H1 (cell line): ENCODE measurements around the gene PALD1. TPM values are rescaled to one million over a fixed set of nuclear protein-coding genes. Genes with fewer than 3 reads are reported as not detected.
A peak's percentile ranks its signal among the peaks of the same experiment; 100 is the strongest.

Source experiments
- CTCF ChIA-PET: fragments of 300-600 bp; sonication (Branson Sonifier 250); formaldehyde crosslinking; loops from one replicate; lab custom pipeline; 2021; ENCODE audit not compliant: partially characterized antibody; lab: Charles Lee
- POLR2A ChIA-PET: fragments of 300-600 bp; sonication (Branson Sonifier 250); formaldehyde crosslinking; loops from one replicate; lab custom pipeline; 2021; ENCODE audit warnings: inconsistent platforms; ENCODE audit not compliant: partially characterized antibody; lab: Charles Lee
- DNase-seq, 2 experiments: peaks; one replicate each; pipeline versions ENCODE4 v3.0.0 to v3.0.0-alpha.2; 2010 to 2022; ENCODE audit warnings: low spot score in 2 of 2, low read depth in 1 of 2, mixed read lengths in 1 of 2
- FAIRE-seq: peaks from 2 replicates; lab custom pipeline; 2011; peaks lifted over from hg19 to GRCh38; lab: Jason Lieb, UNC
- H2AFZ ChIP-seq: 2 replicates; pipeline ENCODE4 v1.8.1; 2012; ENCODE audit warnings: low read length, inconsistent platforms
- H2AK5ac ChIP-seq: 2 replicates; pipeline ENCODE4 v1.6.1; 2013; ENCODE audit warnings: low read depth, low read length
- H2BK120ac ChIP-seq: replicated peaks from 2 replicates; pipeline ENCODE3; 2013; ENCODE audit warnings: low read depth, low read length, inconsistent platforms
- H2BK12ac ChIP-seq: 2 replicates; pipeline ENCODE4 v1.6.1; 2013; ENCODE audit warnings: low read depth, low read length
- H2BK15ac ChIP-seq: 2 replicates; pipeline ENCODE4 v1.6.1; 2013; ENCODE audit warnings: low read length
- H2BK20ac ChIP-seq: 2 replicates; pipeline ENCODE4 v1.6.1; 2013; ENCODE audit warnings: low read length
- H2BK5ac ChIP-seq: 2 replicates; pipeline ENCODE4 v1.6.1; 2013; ENCODE audit warnings: low read depth, low read length
- H3K14ac ChIP-seq: 2 replicates; pipeline ENCODE4 v1.6.1; 2013; ENCODE audit warnings: inconsistent platforms; ENCODE audit not compliant: insufficient read length
- H3K18ac ChIP-seq: 2 replicates; pipeline ENCODE4 v1.6.1; 2013; ENCODE audit warnings: low read length; ENCODE audit errors: extremely low read depth
- H3K23ac ChIP-seq: 2 replicates; pipeline ENCODE4 v1.6.1; 2013; ENCODE audit warnings: inconsistent platforms; ENCODE audit not compliant: insufficient read length
- H3K23me2 ChIP-seq: 2 replicates; pipeline ENCODE4 v1.6.1; 2013; ENCODE audit warnings: low read depth, low read length
- H3K27ac ChIP-seq: 2 replicates; pipeline ENCODE4 v1.6.1; 2011; ENCODE audit warnings: low read depth, low read length, inconsistent platforms
- H3K27me3 ChIP-seq, 4 experiments: replicated peaks in 1 of 4; 1 replicate in 1 of 4; 2 replicates in 3 of 4; pipeline versions ENCODE4 v1.6.1 to v1.8.1; 2011 to 2013; ENCODE audit warnings: low read length in 3 of 4, mild to moderate bottlenecking in 3 of 4, inconsistent platforms in 2 of 4, mixed read lengths in 2 of 4, moderate library complexity in 1 of 4; ENCODE audit not compliant: control insufficient read depth in 3 of 4, insufficient read depth in 3 of 4; ENCODE audit errors: extremely low read depth in 1 of 4
- H3K36me3 ChIP-seq, 4 experiments: 2 replicates each; pipeline versions ENCODE4 v1.6.1 to v1.8.1; 2011 to 2013; ENCODE audit warnings: mild to moderate bottlenecking in 4 of 4, low read length in 3 of 4, moderate library complexity in 2 of 4, control low read depth in 1 of 4, inconsistent platforms in 1 of 4; ENCODE audit not compliant: insufficient read depth in 4 of 4, control insufficient read depth in 2 of 4
- H3K4ac ChIP-seq: replicated peaks from 2 replicates; pipeline ENCODE3; 2013; ENCODE audit warnings: low read length, low read depth, mixed read lengths, inconsistent platforms; ENCODE audit not compliant: insufficient read length
- H3K4me1 ChIP-seq, 4 experiments: replicated peaks in 1 of 4; 1 replicate in 1 of 4; 2 replicates in 3 of 4; pipeline versions ENCODE4 v1.6.1 to v1.8.1; 2011 to 2013; ENCODE audit warnings: low read length in 3 of 4, inconsistent platforms in 2 of 4, mixed read lengths in 1 of 4; ENCODE audit not compliant: insufficient read depth in 4 of 4, control insufficient read depth in 3 of 4
- H3K4me2 ChIP-seq, 2 experiments: 2 replicates each; pipeline versions ENCODE4 v1.6.1 to v1.8.1; 2011 to 2013; ENCODE audit warnings: low read depth in 2 of 2, low read length in 2 of 2, control low read depth in 1 of 2, inconsistent platforms in 1 of 2, mild to moderate bottlenecking in 1 of 2; ENCODE audit not compliant: insufficient read depth in 1 of 2
- H3K4me3 ChIP-seq, 4 experiments: fragments of 200-600, 300-600 bp in 1 of 4; sonication (generic), shearing (Covaris generic), sonication (Bioruptor Twin) in 1 of 4; 2 replicates each; pipeline versions ENCODE4 v1.5.1 to v1.8.1; 2011 to 2016; ENCODE audit warnings: low read length in 4 of 4, low read depth in 3 of 4, control low read depth in 2 of 4, inconsistent platforms in 2 of 4, mild to moderate bottlenecking in 2 of 4, mixed read lengths in 1 of 4, moderate library complexity in 1 of 4; ENCODE audit not compliant: insufficient read depth in 2 of 4; ENCODE audit errors: extremely low read depth in 1 of 4
- H3K56ac ChIP-seq: replicated peaks from 2 replicates; pipeline ENCODE3; 2013; ENCODE audit warnings: low read depth, mild to moderate bottlenecking, mixed read lengths, low read length, inconsistent platforms; ENCODE audit not compliant: insufficient read length
- H3K79me1 ChIP-seq: 2 replicates; pipeline ENCODE4 v1.6.1; 2013; ENCODE audit warnings: low read depth, low read length, control low read depth
- H3K79me2 ChIP-seq, 2 experiments: 2 replicates each; pipeline versions ENCODE4 v1.6.1 to v1.8.1; 2012 to 2013; ENCODE audit warnings: low read length in 2 of 2, mild to moderate bottlenecking in 2 of 2, inconsistent platforms in 1 of 2; ENCODE audit not compliant: insufficient read depth in 2 of 2, control insufficient read depth in 1 of 2
- H3K9ac ChIP-seq, 4 experiments: replicated peaks in 1 of 4; 1 replicate in 1 of 4; 2 replicates in 3 of 4; pipeline versions ENCODE4 v1.6.1 to v1.8.1; 2011 to 2013; ENCODE audit warnings: low read depth in 3 of 4, low read length in 3 of 4, control low read depth in 2 of 4, mild to moderate bottlenecking in 2 of 4, moderate library complexity in 2 of 4, inconsistent platforms in 1 of 4; ENCODE audit errors: extremely low read depth in 1 of 4
- H3K9me3 ChIP-seq, 2 experiments: 2 replicates each; pipeline versions ENCODE4 v1.6.1 to v1.8.1; 2012 to 2013; ENCODE audit warnings: mild to moderate bottlenecking in 2 of 2, moderate library complexity in 2 of 2, control low read depth in 1 of 2, inconsistent platforms in 1 of 2, low read depth in 1 of 2, low read length in 1 of 2, mixed read lengths in 1 of 2; ENCODE audit not compliant: insufficient read depth in 2 of 2
- H4K20me1 ChIP-seq, 2 experiments: replicated peaks in 1 of 2; 2 replicates each; pipeline versions ENCODE3 to v1.8.1; 2011 to 2013; ENCODE audit warnings: inconsistent platforms in 2 of 2, low read length in 2 of 2, mild to moderate bottlenecking in 1 of 2; ENCODE audit not compliant: insufficient read depth in 2 of 2, control insufficient read depth in 1 of 2
- H4K5ac ChIP-seq: 2 replicates; pipeline ENCODE4 v1.6.1; 2013; ENCODE audit warnings: low read length, low read depth, mixed read lengths, inconsistent platforms; ENCODE audit not compliant: insufficient read length
- H4K8ac ChIP-seq: 2 replicates; pipeline ENCODE4 v1.8.0; 2013; ENCODE audit warnings: mild to moderate bottlenecking, moderate library complexity, low read length, inconsistent platforms; ENCODE audit not compliant: insufficient read depth; ENCODE audit errors: extremely low read depth
- H4K91ac ChIP-seq: replicated peaks from 2 replicates; pipeline ENCODE3; 2013; ENCODE audit warnings: low read length, mixed read lengths, inconsistent platforms; ENCODE audit not compliant: insufficient read length
- CHD1 ChIP-seq: IDR thresholded peaks from 2 replicates; pipeline ENCODE4 v1.6.1; 2012; ENCODE audit warnings: low read depth, low read length, improper control_type of control experiment
- CTBP2 ChIP-seq: IDR thresholded peaks from 2 replicates; pipeline ENCODE4 v1.7.0; 2011; ENCODE audit warnings: borderline replicate concordance, mild to moderate bottlenecking, moderate library complexity, mixed read lengths, low read length; ENCODE audit not compliant: insufficient read depth, insufficient read length
- FOSL1 ChIP-seq: IDR thresholded peaks from 2 replicates; pipeline ENCODE4 v1.6.1; 2011; ENCODE audit warnings: mild to moderate bottlenecking, low read depth, low read length, moderate library complexity; ENCODE audit not compliant: insufficient read depth
- GTF2F1 ChIP-seq: IDR thresholded peaks from 2 replicates; pipeline ENCODE4 v1.6.1; 2012; ENCODE audit warnings: low read depth, low read length, improper control_type of control experiment, borderline replicate concordance
- JUND ChIP-seq: IDR thresholded peaks from 2 replicates; pipeline ENCODE4 v1.6.1; 2011; ENCODE audit warnings: mild to moderate bottlenecking, improper control_type of control experiment, low read length
- KDM4A ChIP-seq: IDR thresholded peaks from one replicate; pipeline ENCODE4 v1.7.1; 2012; ENCODE audit warnings: low read depth, mild to moderate bottlenecking, moderate library complexity, low read length, inconsistent platforms; ENCODE audit not compliant: severe bottlenecking
- KDM5A ChIP-seq: fragments of 200-600 bp; IDR thresholded peaks from 2 replicates; pipeline ENCODE4 v1.7.1; 2012; ENCODE audit warnings: mild to moderate bottlenecking, low read length, inconsistent platforms, mixed read lengths
- MAFK ChIP-seq: IDR thresholded peaks from 2 replicates; pipeline ENCODE4 v1.6.1; 2012; ENCODE audit warnings: low read depth, mild to moderate bottlenecking, improper control_type of control experiment, low read length
- POLR2A ChIP-seq, 2 experiments: IDR thresholded peaks; 1 replicate in 1 of 2; 2 replicates in 1 of 2; pipeline ENCODE4 v1.6.1; 2011; ENCODE audit warnings: low read depth in 2 of 2, low read length in 2 of 2, mild to moderate bottlenecking in 2 of 2; ENCODE audit errors: control extremely low read depth in 1 of 2
- SIN3A ChIP-seq, 2 experiments: IDR thresholded peaks in 1 of 2; conservative IDR thresholded peaks in 1 of 2; 2 replicates each; pipeline ENCODE4 v1.6.1; 2011 to 2012; ENCODE audit warnings: low read length in 2 of 2, improper control_type of control experiment in 1 of 2, low read depth in 1 of 2, mild to moderate bottlenecking in 1 of 2
- SP1 ChIP-seq: IDR thresholded peaks from 2 replicates; pipeline ENCODE4 v1.6.1; 2011; ENCODE audit warnings: low read depth, low read length
- YY1 ChIP-seq: IDR thresholded peaks from 2 replicates; pipeline ENCODE4 v1.6.1; 2011; ENCODE audit warnings: low read depth, mild to moderate bottlenecking, low read length
- WGBS, 2 experiments: shearing (Covaris generic) in 1 of 2; methylation state at CpG; one replicate each; pipeline versions ENCODE4 v1.1.6 to v1.1.7; 2013 to 2015; ENCODE audit warnings: low lambda C conversion rate in 2 of 2, mixed read lengths in 2 of 2, inconsistent platforms in 1 of 2, low coverage in 1 of 2, missing lambda C conversion rate in 1 of 2; ENCODE audit not compliant: insufficient replicate concordance in 2 of 2, insufficient coverage in 1 of 2, insufficient read length in 1 of 2; ENCODE audit errors: extremely low coverage in 1 of 2, missing lambda C conversion rate in 1 of 2; 5-methylcytosine and 5-hydroxymethylcytosine counted together
- polyA plus RNA-seq, 7 experiments: library from polyadenylated mRNA; depleted of rRNA in 3 of 7; stranded (reverse) in 5 of 7; unstranded in 2 of 7; fragments of >200 nt in 5 of 7; fragments of 200-250 nt in 2 of 7; gene quantifications; 1 replicate in 5 of 7; 2 replicates in 1 of 7; 4 replicates in 1 of 7; pipeline versions ENCODE4 v1.2.1 to v1.2.3, GENCODE V29; 2011 to 2013; ENCODE audit warnings: missing spikeins in 2 of 7, mixed read lengths in 2 of 7
- total RNA-seq: library from RNA; stranded (reverse); fragmentation: NEBNext Ultra II Directional; extraction: Animal tissue kit (Norgen Biotek cat#: 25700); gene quantifications from 2 replicates; pipeline ENCODE4 v1.2.1, GENCODE V29; 2021

PALD1 gene
- total and polyA plus RNA-seq, 2 of the 8 experiments (the other 6 are each of a cell fraction or from before 2014, with no cell fraction given): 13.3 to 32.8 TPM

DNA sequence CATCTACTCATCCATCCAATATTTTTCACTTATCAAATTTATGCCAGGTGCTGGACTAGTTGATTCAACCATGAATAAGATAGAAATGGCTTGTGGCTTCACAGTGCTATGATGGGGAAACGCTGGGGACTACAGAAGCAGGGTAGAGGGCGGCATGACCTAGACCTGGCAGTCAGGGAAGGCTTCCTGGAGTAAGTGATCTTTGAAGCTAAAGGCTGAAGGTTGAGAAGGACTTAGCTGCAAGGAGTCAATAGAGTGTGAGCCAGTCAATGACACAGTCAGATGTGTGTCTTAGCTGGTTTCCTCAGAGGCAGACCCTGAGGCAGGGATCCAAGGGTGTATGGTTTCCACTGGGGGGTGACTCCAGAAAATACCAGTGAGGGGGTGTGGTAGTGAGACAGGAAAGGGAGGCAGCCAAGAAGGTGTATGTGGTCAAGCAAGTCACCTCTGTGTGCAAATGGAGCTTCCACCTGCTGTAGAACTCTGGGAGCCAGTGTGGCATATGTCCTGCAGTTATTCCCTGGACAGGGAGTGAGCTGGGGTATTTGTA lies 113.7 kb downstream of the PALD1 start:
- Histone ChIP-seq H4K5ac (no peak overlapping the region), H3K23me2 (no peaks in the 10 kb centered on the region), H4K8ac (no peak overlapping the region), H2BK20ac (no peak overlapping the region), H2AFZ (no peak overlapping the region), H3K18ac (no peak overlapping the region), H3K4ac (no peak overlapping the region), H3K4me2 (no peak overlapping the region), H2BK15ac (no peak overlapping the region), H3K9ac (no peak overlapping the region), H2BK5ac (no peak overlapping the region), H3K4me3 (no peak overlapping the region), H3K4me1 (peaks cover 0 to 4% (median 0%) of the 10 kb centered on the region in 4 experiments; a peak in 3 of 7 replicates), H3K27me3 (peaks cover 0 to 2% (median 0%) of the 10 kb centered on the region in 4 experiments; a peak in 1 of 7 replicates), H3K36me3 (no peaks in the 10 kb centered on the region), H3K27ac (no peak overlapping the region), H3K56ac (no peak overlapping the region), H3K23ac (no peak overlapping the region), H3K14ac (no peak overlapping the region), H3K79me2 (no peaks in the 10 kb centered on the region), H2BK12ac (no peak overlapping the region), H3K79me1 (no peaks in the 10 kb centered on the region), H4K91ac (no peak overlapping the region), H2AK5ac (no peak overlapping the region), H2BK120ac (no peak overlapping the region), H4K20me1 (no peaks in the 10 kb centered on the region), H3K9me3 (no peaks in the 10 kb centered on the region)
- FAIRE-seq: no peak
- WGBS, 2 experiments: 85% methylated on average over 2 of the region's 2 CpGs; no CpG with 5 or more reads in 1 of the 2 experiments
- peak in 1 of 2 experiments; percentile 20 for DNase-seq
- TF ChIP-seq SP1: no peak
- TF ChIP-seq FOSL1: no peak
- TF ChIP-seq CHD1: no peak
- no peak for TF ChIP-seq JUND
- no peak for TF ChIP-seq KDM5A
- no peak for TF ChIP-seq POLR2A (IDR thresholded peaks at IDR 0.05; ENCODE audit: control extremely low read depth in 1 of 2, low read depth in 2 of 2, low read length in 2 of 2)
- TF ChIP-seq YY1: no peak
- no peak for TF ChIP-seq GTF2F1
- no peak for TF ChIP-seq MAFK
- TF ChIP-seq CTBP2: no peak
- no peak for TF ChIP-seq KDM4A
- no peak for TF ChIP-seq SIN3A (conservative IDR thresholded peaks at IDR 0.05 in 1 of 2, IDR thresholded peaks at IDR 0.05 in 1 of 2; ENCODE audit: low read depth in 1 of 2, low read length in 2 of 2)
- CTCF ChIA-PET: interaction anchor here (0.6 to 2.0 kb wide), 8 partner anchors 10 to 311 kb away, joined by 3 to 8 read pairs (median 4); no protein-coding TSS in a partner anchor
- POLR2A ChIA-PET: no interaction called here
